ENCODE results near the gene FANCC.

DNA sequence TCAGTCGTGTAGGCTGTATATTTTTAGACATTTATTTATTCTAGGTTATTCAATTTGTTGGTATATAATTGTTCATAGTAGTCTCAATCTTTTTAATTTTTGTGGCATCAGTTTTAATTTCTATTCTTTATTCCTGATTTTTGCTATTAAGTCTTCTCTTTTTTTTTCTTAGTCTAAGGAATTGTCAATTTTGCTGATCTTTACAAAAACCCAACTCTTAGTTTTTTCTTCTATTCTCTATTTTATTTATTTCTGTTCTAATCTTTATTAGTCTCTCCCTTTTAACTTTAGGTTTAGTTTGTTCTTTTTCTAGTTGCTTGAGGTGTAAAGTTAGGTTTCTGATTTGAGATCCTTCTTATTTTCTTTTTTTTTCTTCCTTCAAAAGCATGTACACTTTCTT, 152.5 kb downstream of the FANCC start:
- TF ChIP-seq EZH2 (IDR thresholded peaks at IDR 0.05; ENCODE audit: low read depth) (no peak), CTCF (conservative IDR thresholded peaks at IDR 0.05) (no peak)
